NK-92 (cell line): ENCODE measurements around the gene MS4A1.
"Not testable (repeated sequence)": the region's sequence is repeated elsewhere in the genome, so short reads cannot be mapped to it uniquely, and the experiment has no call there.

Source experiments
- DNase-seq: peaks from one replicate; lab custom pipeline; 2025; ENCODE audit not compliant: unreplicated experiment; lab: John Stamatoyannopoulos, UW

The MS4A1 gene

DNA sequence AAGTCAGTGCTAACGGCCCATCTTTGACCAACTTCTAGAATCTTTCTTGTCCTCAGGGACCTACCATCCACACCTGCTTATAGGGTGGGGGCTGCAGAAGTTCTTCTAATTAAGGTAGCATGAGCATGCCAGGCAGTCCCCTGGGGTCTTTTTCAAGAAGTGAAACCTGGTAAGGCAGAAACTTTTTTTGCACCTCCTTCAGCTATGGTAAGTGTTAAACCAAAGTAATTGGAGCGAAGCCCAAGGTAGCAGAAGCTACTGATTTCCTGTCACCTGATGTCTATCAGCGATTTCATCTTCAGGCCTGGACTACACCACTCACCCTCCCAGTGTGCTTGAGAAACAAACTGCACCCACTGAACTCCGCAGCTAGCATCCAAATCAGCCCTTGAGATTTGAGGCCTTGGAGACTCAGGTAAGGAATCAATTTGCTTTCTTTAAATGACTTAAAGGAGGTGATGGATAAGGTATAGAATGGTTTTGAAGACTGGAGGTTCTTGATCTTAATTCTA, at the start of gene MS4A1:
TSS of gene MS4A1 (plus strand) at position 317 of the 512 bp plus-strand sequence. CDS start 6,528 bp downstream, outside the sequence.
- DNase-seq: no peak

GRCh38 chr11:60420015-60420414, 35.6 kb upstream of the MS4A1 start:
- DNase-seq: no peak

GRCh38 chr11:60422609-60423008, 33.0 kb upstream of the MS4A1 start:
- DNase-seq: no peak

- DNase-seq: no peak
Observed at GRCh38 chr11:60428517-60428916, 27.1 kb upstream of the MS4A1 start.

- no peak for DNase-seq
Observed at GRCh38 chr11:60429272-60429671, 26.4 kb upstream of the MS4A1 start, which contains the start of gene MS4A5. TSS of gene MS4A5 (plus strand) at chr11:60429572. CDS start at chr11:60429675, 103 bp downstream.

GRCh38 chr11:60431251-60431650, 24.4 kb upstream of the MS4A1 start:
- DNase-seq: no peak

- no peak for DNase-seq
Observed at GRCh38 chr11:60433401-60433800, 22.2 kb upstream of the MS4A1 start.

DNA sequence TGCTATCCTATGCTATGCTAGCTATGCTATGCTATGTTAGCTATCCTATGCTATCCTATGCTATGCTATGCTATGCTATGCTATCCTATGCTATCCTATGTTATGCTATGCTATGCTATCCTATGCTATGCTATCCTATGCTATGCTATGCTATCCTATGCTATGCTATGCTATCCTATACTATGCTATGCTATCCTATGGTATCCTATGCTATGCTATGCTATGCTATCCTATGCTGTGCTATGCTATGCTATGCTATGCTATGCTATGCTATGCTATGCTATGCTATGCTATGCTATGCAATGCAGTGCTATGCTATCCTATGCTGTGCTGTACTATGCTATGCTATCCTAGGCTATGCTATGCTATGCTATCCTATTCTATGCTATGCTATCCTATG, 8.6 kb upstream of the MS4A1 start:
- no peak for DNase-seq

DNA sequence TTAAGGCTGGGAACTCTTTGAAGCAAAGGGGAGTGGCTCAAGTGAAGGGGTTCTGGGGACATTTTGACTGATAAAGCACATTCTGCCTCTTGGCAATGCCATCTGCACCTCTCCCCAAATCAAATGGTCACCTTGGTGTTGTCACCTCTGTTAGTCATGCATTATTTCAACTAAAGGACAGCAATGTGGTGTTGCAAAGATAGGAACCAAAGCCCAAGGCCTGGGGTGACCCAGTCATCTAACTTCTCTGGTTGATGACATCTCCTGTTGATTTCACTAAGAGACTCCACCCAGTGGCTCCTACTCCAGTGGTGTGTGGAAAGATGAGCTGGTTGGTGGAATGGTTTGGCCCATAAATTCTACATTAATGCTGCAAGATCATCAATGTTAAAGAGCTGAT, 7.8 kb upstream of the MS4A1 start:
- no peak for DNase-seq

- DNase-seq: not testable (repeated sequence)
Observed at GRCh38 chr11:60451185-60451584, 4.5 kb upstream of the MS4A1 start.

- no peak for DNase-seq
Observed at GRCh38 chr11:60454212-60454611, 1.4 kb upstream of the MS4A1 start.

GRCh38 chr11:60457576-60457975, 1.9 kb downstream of the MS4A1 start:
- no peak for DNase-seq

- DNase-seq: no peak
Observed at GRCh38 chr11:60459345-60459744, 3.7 kb downstream of the MS4A1 start.

DNA sequence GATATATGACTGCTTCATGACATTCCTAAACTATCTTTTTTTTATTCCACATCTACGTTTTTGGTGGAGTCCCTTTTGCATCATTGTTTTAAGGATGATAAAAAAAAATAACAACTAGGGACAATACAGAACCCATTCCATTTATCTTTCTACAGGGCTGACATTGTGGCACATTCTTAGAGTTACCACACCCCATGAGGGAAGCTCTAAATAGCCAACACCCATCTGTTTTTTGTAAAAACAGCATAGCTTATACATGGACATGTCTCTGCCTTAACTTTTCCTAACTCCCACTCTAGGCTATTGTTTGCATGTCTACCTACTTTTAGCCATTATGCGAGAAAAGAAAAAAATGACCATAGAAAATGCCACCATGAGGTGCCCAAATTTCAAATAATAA, 13.2 kb downstream of the MS4A1 start:
- no peak for DNase-seq

GRCh38 chr11:60469723-60470122, 14.1 kb downstream of the MS4A1 start:
- DNase-seq: no peak

DNA sequence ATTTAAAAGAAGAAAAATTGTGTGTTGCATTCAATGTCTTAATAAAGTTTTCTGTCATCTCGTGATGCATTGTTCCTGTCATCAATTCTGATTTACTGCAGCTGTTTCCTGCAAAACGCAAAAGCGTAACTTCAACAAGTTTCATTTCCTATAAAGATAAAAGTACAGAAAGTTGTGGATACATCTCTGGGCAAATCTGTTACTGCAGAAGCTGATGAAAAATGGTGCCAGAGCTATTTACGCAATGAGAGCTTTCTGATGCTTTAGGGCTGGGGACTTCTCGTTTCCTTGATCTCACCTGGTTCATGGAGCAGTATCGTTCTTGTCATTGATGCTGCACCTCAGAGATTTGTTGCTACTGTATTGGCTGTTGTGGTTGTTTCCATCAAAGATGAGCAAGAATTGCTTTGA, 21.4 kb downstream of the MS4A1 start:
- DNase-seq: no peak

GRCh38 chr11:60482361-60482760, 26.7 kb downstream of the MS4A1 start:
- DNase-seq: no peak

GRCh38 chr11:60485987-60486386, 30.3 kb downstream of the MS4A1 start:
- DNase-seq: no peak

DNA sequence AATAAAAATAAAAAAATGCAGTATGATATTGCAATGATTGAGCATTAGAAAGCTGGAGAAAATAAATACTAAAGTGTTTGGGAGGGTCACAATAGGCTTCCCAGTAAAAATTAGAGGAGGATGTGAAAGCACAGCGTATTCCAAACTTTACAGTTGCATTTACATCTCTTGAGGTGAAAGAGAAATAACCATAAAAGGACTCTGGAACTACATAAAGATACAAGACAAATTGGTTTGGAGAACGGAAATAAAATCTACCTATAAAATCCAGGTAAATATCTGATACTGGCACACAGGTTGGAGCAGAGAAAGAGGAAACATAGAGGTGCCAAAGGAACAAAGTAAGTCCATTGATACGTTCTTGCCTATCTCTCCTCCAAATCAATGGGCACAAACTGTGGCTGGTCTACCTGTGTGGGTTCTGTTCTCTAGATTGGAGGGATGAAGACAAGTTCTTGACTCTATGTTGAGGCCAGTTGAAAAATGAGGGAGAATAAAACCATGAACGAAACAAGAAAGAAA, 36.9 kb downstream of the MS4A1 start, which contains the start of gene MS4A12:
TSS of gene MS4A12 (plus strand) at position 291 of the 522 bp plus-strand sequence. CDS start 4,541 bp downstream, outside the sequence.
- no peak for DNase-seq

DNA sequence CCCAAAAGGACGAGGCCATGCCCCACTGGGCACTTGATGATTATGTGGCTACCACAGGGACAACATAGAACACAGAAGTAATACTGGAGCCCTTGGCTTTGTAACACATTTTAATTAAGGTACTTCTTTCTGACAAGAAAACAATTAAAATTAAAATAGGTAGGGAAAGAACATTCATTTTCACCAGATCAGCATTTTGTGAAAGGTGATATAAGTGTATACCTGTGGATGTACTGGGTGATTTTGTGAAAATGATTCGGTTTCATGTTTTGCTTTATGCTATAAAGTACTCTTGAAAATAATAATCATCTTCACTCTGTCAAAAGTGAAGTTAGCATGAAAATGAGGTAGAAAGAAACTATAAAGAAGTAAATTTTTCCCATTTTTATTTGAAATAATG, 37.8 kb downstream of the MS4A1 start:
- DNase-seq: no peak

GRCh38 chr11:60498399-60498798, 42.8 kb downstream of the MS4A1 start:
- no peak for DNase-seq

DNA sequence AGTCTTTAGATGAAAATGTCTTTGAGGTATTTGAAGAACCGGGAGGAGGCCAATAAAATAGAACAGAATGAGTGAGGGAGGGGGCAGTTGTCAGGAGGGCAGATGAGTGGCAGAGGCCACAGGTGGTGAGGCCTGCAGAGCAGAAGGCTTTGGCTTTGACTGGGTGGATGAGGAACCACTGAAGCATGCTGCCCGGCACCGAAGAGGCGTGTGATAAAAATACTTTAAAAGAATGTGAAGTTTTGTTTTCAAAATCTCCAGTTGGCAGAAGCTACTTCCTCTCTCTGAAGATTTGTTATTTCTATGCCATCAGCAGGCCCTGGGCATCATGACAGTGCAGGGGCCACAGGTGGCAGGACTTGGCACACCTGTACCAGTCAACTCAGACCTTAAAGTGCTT, 43.2 kb downstream of the MS4A1 start:
- no peak for DNase-seq

DNA sequence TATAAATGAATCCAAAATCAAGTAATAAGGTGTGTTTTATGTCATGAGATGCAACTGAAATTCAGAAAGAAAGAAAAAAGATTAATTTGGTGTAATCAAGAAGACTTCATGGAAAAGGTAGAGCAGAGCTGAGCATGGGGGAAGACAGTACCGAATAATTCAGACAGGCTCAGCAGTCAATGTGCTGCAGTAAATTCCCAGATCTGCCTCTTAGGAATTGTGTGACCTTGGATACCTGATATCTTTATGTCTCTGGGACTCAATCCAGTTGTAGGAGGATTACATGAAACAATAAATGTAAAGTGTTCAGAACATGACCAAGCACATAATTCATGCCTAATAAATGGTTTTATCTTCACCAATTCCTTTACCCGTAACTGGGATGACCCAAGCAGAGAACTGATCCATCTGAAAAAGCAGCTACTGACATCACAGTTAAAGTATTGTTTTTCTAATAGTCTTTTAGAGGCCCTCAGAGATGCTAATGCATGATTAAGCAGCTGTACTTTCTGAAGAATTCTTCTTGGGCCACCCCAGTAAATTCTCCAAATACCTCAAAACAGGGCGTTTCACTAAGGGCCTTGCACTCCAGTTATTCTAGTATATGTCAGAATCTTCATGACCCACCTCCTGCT, 44.7 kb downstream of the MS4A1 start:
- no peak for DNase-seq
